GM19099 (cell line): ENCODE measurements around the gene SV2B.

Experiments used
- POLR2A ChIP-seq: IDR thresholded peaks from 3 replicates; pipeline ENCODE4 v1.6.1; 2011; ENCODE audit warnings: low read depth; ENCODE audit not compliant: insufficient read length; ENCODE audit errors: extremely low read depth

The SV2B gene

GRCh38 chr15:91252322-91252721 lies 152.3 kb downstream of the SV2B start:
- TF ChIP-seq POLR2A: no peak

GRCh38 chr15:91252756-91253155 lies 152.7 kb downstream of the SV2B start:
- no peak for TF ChIP-seq POLR2A

GRCh38 chr15:91253605-91254004 lies 153.5 kb downstream of the SV2B start:
- no peak for TF ChIP-seq POLR2A

- TF ChIP-seq POLR2A: no peak
Measured at GRCh38 chr15:91254766-91255165, 154.7 kb downstream of the SV2B start.

- no peak for TF ChIP-seq POLR2A
Measured at GRCh38 chr15:91255670-91256192, 155.7 kb downstream of the SV2B start.

GRCh38 chr15:91257746-91258414 lies 157.8 kb downstream of the SV2B start:
- TF ChIP-seq POLR2A: no peak

GRCh38 chr15:91258415-91258759 lies 158.3 kb downstream of the SV2B start:
- TF ChIP-seq POLR2A: no peak

GRCh38 chr15:91259077-91259476 lies 159.0 kb downstream of the SV2B start:
- no peak for TF ChIP-seq POLR2A

- no peak for TF ChIP-seq POLR2A
Measured at GRCh38 chr15:91261345-91261744, 161.3 kb downstream of the SV2B start.

- no peak for TF ChIP-seq POLR2A
Measured at GRCh38 chr15:91263632-91264531, 163.8 kb downstream of the SV2B start.

- no peak for TF ChIP-seq POLR2A
Measured at GRCh38 chr15:91264651-91265351, 164.7 kb downstream of the SV2B start.

- no peak for TF ChIP-seq POLR2A
Measured at GRCh38 chr15:91265416-91265940, 165.4 kb downstream of the SV2B start.

- no peak for TF ChIP-seq POLR2A
Measured at GRCh38 chr15:91268510-91268909, 168.5 kb downstream of the SV2B start.

GRCh38 chr15:91270747-91271146 lies 170.7 kb downstream of the SV2B start:
- TF ChIP-seq POLR2A: no peak

GRCh38 chr15:91271565-91272153 lies 171.6 kb downstream of the SV2B start:
- TF ChIP-seq POLR2A: no peak
